ENCODE data around the gene RPS26.
"Not testable (repeated sequence)": the region's sequence is repeated elsewhere in the genome, so short reads cannot be mapped to it uniquely, and the experiment has no call there.

The RPS26 gene

DNA sequence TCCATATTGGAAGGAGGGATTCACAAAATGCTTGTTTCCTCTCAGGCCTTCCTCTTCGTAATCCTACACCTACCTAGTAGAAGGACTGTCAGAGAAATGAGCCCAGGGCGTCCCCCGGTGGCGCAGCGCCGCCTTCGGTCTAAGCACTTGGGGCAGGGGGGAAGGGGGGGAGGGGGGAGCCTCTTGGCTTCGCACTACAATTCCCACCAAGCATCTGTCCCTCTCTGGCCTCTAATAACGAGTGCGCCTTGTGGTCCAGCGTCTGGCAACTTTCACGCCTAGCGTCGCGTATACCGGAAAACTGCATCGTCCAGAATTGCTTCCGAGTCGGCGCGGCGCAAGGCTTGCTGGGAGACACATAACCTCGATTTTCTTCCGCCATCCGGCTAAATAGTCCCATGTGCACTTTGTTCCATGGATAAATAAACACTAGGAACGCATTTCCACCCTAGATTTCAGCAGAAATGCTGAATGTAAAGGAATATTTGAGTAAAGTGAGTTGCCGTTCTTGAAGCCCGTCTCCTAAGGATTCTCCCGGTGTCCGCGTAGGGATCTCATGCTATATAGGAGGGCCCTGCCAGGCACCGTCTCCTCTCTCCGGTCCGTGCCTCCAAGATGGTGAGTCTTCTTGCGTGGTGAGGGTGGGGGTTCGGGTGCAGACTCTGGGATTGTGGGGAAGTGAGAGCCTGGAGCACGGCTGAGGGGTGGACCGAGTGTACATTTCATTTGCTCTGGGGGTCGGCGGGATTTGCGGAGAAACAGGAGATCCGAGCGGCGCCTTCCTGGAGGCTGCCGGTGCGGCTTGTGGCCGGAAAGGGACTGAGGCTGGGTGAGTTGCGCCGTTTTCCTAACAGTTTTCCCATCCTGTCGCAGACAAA, at the start of gene RPS26:
RPS26 (plus strand) TSS at position 367 of the 878 bp plus-strand sequence; CDS start at position 616, 249 bp downstream.
- DNase-seq = peak; percentile 98

DNA sequence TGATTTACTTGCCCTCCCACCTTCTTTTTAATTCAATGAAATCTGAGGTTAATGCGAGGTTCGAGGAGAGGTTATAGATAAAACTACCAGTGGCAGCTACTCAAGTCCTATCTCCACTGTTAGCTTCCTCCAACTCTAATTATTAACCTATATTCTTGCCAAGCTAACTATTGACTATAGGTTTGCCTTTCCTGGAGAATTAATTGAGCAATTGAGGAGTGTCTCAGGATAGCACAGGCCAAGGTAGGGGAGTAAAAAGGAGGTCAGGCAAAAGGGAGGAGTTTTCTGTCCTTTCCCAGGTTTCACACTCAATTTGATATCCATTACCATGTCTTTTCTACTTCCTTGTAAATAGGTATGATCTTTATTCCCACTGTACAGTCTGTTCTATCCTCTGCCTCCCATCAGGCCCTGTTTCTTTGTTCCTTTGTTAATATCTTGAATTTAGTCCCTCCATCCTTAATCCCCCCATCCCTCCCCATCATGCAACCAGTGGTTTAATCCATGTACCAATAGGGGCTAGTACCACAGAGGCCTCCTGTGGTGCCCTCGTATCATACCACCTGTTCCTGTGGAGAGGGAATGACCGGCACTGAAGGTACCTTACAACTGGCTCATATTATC, 48.4 kb upstream of the RPS26 start:
- no peak for DNase-seq

- DNase-seq = no peak
Measured at GRCh38 chr12:55995366-55995765, 46.4 kb upstream of the RPS26 start.

DNA sequence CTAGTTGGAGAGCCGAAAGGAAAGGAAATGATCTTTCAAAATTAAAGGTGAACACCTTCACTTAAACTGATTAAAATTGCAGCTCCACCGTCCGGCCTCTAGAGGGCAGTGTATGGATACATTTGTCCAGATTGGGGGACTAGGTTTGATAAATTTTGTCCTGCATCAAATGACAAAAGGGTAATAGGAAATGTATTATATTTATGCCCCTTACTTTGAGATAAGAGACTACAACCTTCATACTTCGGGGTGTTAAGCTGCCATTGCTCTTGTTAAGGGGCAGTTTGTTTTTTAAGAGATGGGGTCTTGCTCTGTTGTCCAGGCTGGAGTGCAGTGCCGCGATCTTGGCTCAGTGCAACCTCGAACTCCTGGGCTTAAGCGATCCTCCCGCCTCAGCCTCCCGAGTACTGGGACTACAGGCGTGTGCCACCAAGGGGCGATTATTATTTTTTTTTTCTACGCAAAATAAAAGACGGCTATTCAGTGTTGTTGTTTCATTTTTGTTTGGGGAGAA, 45.5 kb upstream of the RPS26 start:
- peak; percentile 68 for DNase-seq

GRCh38 chr12:55996715-55997534, 44.8 kb upstream of the RPS26 start, which contains the start of gene SUOX:
TSS of gene SUOX (plus strand) at chr12:55997276. CDS start at chr12:56002222, 4,946 bp downstream.
- DNase-seq = peak; percentile 82

DNA sequence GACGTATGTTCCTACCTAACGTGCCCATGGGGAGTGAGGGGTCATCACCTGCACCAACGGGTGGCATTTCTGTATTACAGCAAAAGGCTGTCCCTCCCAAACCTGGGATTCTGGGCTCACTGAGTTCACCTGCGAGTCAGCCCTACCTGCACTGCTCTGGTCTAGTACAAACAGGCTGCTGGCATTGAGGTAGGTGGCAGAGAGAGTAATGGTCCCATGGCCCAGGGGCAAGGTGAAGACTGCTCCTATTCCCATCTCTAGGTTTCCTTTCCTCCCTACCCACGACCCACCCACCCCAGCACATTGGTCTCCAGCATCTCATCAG, 44.2 kb upstream of the RPS26 start:
- DNase-seq = no peak

DNA sequence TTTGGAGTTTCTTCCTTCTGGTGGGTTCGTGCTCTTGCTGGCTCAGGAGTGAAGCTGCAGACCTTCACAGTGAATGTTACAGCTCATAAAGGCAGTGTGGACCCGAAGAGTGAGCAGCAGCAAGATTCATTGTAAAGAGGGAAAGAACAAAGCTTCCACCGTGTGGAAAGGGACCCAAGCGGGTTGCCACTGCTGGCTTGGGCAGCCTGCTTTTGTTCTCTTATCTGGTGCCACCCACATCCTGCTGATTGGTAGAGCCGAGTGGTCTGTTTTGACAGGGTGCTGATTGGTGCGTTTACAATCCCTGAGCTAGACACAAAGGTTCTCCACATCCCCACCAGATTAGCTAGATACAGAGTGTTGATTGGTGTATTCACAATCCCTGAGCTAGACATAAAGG, 42.2 kb upstream of the RPS26 start:
- not testable (repeated sequence) for DNase-seq

DNA sequence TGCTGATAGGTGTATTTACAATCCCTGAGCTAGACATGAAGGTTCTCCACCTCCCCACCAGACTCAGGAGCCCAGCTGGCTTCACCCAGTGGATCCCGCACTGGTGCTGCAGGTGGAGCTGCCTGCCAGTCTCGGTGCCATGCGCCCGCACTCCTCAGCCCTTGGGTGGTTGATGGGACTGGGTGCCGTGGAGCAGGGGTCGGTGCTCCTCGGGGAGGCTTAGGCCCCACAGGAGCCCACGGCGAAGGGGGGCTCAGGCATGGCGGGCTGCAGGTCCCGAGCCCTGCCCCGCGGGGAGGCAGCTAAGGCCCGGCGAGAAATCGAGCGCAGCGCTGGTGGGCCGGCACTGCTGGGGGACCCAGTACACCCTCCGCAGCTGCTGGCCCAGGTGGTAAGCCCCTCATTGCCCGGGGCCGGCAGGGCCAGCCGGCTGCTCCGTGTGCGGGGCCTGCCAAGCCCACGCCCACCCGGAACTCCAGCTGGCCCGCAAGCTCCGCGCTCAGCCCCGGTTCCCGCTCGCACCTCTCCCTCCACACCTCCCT, 41.6 kb upstream of the RPS26 start:
- not testable (repeated sequence) for DNase-seq

DNA sequence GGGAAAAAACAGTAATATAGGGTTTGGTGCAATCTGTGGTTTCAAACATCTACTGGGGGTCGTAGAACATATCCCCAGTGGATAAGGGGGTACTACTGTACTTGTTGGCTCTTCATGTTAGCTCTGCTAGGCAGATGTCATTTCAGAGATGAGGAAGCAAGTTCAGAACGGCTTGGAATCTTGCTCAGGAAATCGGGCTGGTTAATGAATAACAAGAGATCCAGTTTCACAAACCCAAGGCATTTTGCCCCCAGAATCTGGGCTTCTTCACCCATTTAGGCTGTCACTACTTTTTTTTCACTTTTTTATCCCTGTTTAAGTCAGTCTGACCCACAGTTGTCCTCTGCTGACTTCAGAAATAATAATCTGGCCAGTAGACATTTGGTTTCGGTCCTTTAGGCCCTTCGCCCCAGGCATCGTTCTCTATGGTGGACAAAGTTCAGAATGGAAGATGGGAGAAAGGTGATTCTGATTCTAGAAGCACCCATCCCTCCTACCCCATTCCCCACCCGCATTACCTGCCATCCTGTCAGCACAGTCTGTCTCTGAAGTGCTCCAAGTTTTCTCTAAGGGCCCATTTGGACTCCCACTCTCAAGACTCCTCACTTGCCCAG, 40.1 kb upstream of the RPS26 start:
- no peak for DNase-seq

DNA sequence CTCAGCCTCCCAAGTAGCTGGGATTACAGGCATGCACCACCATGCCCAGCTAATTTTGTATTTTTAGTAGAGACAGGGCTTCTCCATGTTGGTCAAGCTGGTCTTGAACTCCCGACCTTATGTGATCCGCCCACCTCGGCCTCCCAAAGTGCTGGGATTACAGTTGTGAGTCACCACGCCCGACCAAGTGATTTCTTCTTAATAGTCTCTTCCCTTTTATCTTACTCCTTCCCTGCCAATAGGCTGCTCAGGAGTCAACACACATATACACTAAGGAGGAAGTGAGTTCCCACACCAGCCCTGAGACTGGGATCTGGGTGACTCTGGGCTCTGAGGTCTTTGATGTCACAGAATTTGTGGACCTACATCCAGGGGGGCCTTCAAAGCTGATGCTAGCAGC, 38.3 kb upstream of the RPS26 start:
- DNase-seq = not testable (repeated sequence)

GRCh38 chr12:56004211-56004610, 37.5 kb upstream of the RPS26 start:
- DNase-seq = no peak

GRCh38 chr12:56007564-56008559, 33.9 kb upstream of the RPS26 start:
- peak; percentile 13 for DNase-seq

DNA sequence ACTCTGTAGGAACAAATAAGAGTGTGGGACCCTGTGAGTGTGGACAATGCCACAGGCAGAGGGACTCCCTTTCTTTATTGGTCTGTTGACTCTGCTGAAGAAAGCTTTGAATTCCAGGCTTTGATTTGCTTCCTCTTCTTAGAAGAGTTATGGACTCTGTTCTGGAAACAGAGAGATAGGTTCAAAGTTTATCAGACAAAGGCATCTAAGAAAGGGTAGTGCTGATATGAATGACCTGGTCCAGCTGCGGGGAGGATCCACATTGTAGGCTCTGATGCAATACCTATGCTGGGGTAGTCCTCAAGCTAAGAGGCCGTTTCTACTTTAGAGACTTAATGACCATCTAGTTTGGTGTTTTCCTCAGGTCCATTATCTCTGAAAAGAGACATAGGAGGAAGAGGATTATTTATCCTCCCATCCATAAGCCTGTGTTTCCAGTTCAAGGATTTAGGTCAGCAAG, 31.6 kb upstream of the RPS26 start:
- no peak for DNase-seq

- no peak for DNase-seq
Measured at GRCh38 chr12:56011509-56012090, 30.1 kb upstream of the RPS26 start.

DNA sequence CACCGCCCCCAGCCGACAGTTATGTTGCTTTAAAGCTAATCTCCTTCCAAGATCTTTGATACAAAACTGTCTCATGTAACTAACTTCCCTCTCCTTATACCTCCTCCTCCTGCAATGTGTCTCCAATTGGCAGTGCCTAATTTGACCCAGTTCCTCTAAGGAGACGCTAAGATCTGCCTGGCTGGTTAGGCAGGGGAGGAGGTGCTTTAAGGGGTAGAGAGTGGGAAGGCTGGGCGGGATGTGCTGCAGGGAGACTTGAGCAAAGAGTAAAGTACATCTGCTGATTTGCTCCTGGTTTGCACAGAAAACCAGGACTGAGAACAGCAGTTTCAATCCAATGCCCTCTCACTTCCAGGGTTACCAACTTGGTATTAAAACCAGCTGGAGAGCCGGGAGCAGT, 28.2 kb upstream of the RPS26 start:
- no peak for DNase-seq

DNA sequence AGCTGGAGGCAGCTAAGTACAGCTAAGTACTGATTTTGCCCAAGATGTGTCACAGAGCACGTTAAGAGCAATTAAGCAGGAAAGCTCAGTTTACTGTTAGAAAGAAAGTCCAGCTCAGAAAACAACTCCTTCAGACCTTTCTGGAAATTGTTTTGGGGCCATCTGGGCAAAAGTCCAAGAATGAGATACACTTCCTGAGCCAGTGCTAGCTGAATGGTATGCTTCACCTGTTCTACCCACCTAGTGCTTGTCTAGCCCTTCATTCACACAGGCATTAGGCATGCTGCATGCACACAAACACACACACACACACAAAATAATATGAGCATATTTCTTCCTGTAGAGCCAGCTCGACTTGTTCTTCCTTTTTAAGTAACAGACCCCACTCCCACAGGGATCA, 27.5 kb upstream of the RPS26 start:
- DNase-seq = peak; percentile 45

- no peak for DNase-seq
Measured at GRCh38 chr12:56017181-56017580, 24.5 kb upstream of the RPS26 start.

- DNase-seq = no peak
Measured at GRCh38 chr12:56018356-56018755, 23.4 kb upstream of the RPS26 start.

DNA sequence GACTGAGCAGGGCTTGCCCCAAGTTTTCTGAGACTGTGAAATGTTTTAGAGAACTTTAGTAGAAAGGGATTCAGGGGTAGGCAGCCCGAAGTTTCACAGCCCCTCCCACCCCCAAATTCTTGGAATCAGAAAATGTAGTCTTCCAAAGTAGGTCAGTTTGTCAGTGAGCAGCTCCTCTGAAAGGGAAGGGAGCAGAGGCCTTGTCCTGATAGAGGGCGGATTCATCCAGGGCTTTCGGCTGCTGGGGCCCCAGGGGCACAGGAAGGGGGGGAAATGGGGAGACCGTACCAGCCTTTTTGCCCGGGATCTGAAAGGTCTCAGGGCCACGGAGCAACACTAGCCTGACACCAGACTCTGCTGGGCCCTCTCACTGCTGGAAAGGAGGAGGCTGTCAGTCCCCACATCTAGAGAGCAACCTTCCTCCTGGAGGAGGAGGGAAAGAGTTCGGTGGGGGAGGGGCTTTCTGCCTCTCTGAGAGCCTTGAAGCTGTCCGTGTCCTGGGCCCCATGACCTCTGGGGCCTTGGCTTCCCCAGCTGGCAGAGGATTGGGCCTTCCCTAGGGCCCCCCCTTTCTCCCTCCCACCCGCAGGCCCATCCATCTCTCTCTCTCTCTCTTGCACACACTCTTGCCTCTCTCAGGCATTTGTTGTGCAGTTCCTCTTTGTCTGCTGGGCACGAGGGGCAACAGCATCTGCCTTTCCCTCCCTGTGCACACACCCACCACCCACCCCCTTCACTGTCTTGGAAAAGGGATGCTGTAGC, 21.1 kb upstream of the RPS26 start, which contains the start of gene IKZF4:
IKZF4 (plus strand) TSS at position 621 of the 762 bp plus-strand sequence. CDS start 451 bp downstream, outside the sequence.
- DNase-seq = no peak
